H1 (cell line): ENCODE results near the gene FLT4.

Experiments
- CREB1 ChIP-seq: IDR thresholded peaks from 2 replicates; pipeline ENCODE4 v1.6.1; 2012; ENCODE audit warnings: inconsistent platforms
- EP300 ChIP-seq, 2 experiments: IDR thresholded peaks; 1 replicate in 1 of 2; 2 replicates in 1 of 2; pipeline ENCODE4 v1.6.1; 2011 to 2012; ENCODE audit warnings: low read depth in 2 of 2, low read length in 2 of 2, mild to moderate bottlenecking in 2 of 2, borderline replicate concordance in 1 of 2, inconsistent platforms in 1 of 2, moderate library complexity in 1 of 2
- GABPA ChIP-seq: IDR thresholded peaks from 2 replicates; pipeline ENCODE4 v1.6.1; 2011; ENCODE audit warnings: mild to moderate bottlenecking, low read length, moderate library complexity, borderline replicate concordance; ENCODE audit not compliant: insufficient read depth
- RNF2 ChIP-seq: fragments of 200-900, 300-1000 bp; sonication (generic); IDR thresholded peaks from 2 replicates; pipeline ENCODE4 v1.7.1; 2016; ENCODE audit warnings: borderline replicate concordance, low read depth, mild to moderate bottlenecking, antibody characterized with exemption, low read length; ENCODE audit not compliant: poor library complexity, severe bottlenecking; ENCODE audit errors: missing control alignments
- TEAD4 ChIP-seq: IDR thresholded peaks from 2 replicates; pipeline ENCODE4 v1.6.1; 2012; ENCODE audit warnings: low read depth, low read length, inconsistent platforms, mixed read lengths
- TF ChIP-seq, protein P1 (sequence below), 3 experiments: IDR thresholded peaks; 1 replicate in 2 of 3; 2 replicates in 1 of 3; pipeline versions ENCODE4 v1.5.1 to v1.6.1; 2011; ENCODE audit warnings: low read length in 3 of 3, mild to moderate bottlenecking in 3 of 3, inconsistent platforms in 2 of 3, low read depth in 1 of 3, moderate library complexity in 1 of 3; ENCODE audit not compliant: insufficient read depth in 1 of 3; ENCODE audit errors: control extremely low read depth in 1 of 3

DNA sequence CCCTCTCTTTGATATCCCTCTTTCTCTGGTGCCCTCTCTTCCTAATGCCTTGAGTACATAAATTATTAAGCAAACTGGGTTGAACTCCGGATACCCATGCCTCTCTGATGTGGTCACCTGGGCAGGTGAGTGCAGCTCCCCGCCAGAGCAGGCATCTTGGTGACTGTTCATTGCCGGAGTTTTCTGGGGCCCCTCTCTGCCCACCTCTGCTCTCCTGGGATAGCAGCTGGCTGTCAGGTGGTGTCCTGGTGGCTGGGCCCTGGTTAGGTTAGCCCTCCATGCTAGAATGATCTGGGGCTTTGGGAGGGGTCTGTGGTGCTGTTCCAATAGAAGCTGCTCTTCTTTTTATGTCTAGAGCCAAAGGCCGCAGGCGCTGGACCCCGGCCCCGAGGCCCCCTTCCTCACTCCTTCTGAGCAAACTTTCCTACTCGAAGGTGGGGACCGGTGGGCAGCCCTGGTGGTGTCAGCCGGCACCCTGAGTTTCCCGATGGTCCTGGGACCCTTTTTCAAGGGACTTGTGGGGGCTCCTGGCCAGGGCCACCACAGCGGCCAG lies 53.2 kb downstream of the FLT4 start:
- TF ChIP-seq GABPA (no peak), TEAD4 (no peak), CREB1 (no peak), RNF2 (no peak), EP300 (IDR thresholded peaks at IDR 0.05; ENCODE audit: borderline replicate concordance in 1 of 2, low read depth in 2 of 2, low read length in 2 of 2) (no peak)
- TF ChIP-seq, protein P1, sequence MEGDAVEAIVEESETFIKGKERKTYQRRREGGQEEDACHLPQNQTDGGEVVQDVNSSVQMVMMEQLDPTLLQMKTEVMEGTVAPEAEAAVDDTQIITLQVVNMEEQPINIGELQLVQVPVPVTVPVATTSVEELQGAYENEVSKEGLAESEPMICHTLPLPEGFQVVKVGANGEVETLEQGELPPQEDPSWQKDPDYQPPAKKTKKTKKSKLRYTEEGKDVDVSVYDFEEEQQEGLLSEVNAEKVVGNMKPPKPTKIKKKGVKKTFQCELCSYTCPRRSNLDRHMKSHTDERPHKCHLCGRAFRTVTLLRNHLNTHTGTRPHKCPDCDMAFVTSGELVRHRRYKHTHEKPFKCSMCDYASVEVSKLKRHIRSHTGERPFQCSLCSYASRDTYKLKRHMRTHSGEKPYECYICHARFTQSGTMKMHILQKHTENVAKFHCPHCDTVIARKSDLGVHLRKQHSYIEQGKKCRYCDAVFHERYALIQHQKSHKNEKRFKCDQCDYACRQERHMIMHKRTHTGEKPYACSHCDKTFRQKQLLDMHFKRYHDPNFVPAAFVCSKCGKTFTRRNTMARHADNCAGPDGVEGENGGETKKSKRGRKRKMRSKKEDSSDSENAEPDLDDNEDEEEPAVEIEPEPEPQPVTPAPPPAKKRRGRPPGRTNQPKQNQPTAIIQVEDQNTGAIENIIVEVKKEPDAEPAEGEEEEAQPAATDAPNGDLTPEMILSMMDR (IDR thresholded peaks at IDR 0.05; ENCODE audit: control extremely low read depth in 1 of 3, insufficient read depth in 1 of 3, low read depth in 1 of 3, low read length in 3 of 3) = no peak
